ENCODE measurements around the gene SP140L.
A peak's percentile ranks its signal among the peaks of the same experiment; 100 is the strongest.

Gene SP140L

GRCh38 chr2:230312638-230313037 is 14.4 kb upstream of the SP140L start:
- no peak overlapping the region for H3K4me3 ChIP-seq (replicated peaks in 1 of 2; ENCODE audit: low read depth in 2 of 2, low read length in 2 of 2)
- DNase-seq (ENCODE audit: low read depth in 2 of 2): peak in 1 of 2 donors; percentile 41
- no peak for TF ChIP-seq CTCF (IDR thresholded peaks at IDR 0.05; ENCODE audit: low read depth, low read length)

- no peak for DNase-seq (ENCODE audit: low read depth in 2 of 2)
- no peak for TF ChIP-seq CTCF (IDR thresholded peaks at IDR 0.05; ENCODE audit: low read depth, low read length)
- no peak overlapping the region for H3K4me3 ChIP-seq (replicated peaks in 1 of 2; ENCODE audit: low read depth in 2 of 2, low read length in 2 of 2)
Measured at GRCh38 chr2:230317366-230317765, 9.6 kb upstream of the SP140L start.

- no peak overlapping the region for H3K4me3 ChIP-seq (replicated peaks in 1 of 2; ENCODE audit: low read depth in 2 of 2, low read length in 2 of 2)
- TF ChIP-seq CTCF (IDR thresholded peaks at IDR 0.05; ENCODE audit: low read depth, low read length): no peak
- DNase-seq (ENCODE audit: low read depth in 2 of 2): no peak
Measured at GRCh38 chr2:230318190-230319121, 8.5 kb upstream of the SP140L start.

GRCh38 chr2:230319211-230319862 is 7.7 kb upstream of the SP140L start:
- no peak for TF ChIP-seq CTCF (IDR thresholded peaks at IDR 0.05; ENCODE audit: low read depth, low read length)
- DNase-seq (ENCODE audit: low read depth in 2 of 2): no peak
- no peak overlapping the region for H3K4me3 ChIP-seq (replicated peaks in 1 of 2; ENCODE audit: low read depth in 2 of 2, low read length in 2 of 2)

- TF ChIP-seq CTCF (IDR thresholded peaks at IDR 0.05; ENCODE audit: low read depth, low read length): no peak
- no peak for DNase-seq (ENCODE audit: low read depth in 2 of 2)
- no peak overlapping the region for H3K4me3 ChIP-seq (replicated peaks in 1 of 2; ENCODE audit: low read depth in 2 of 2, low read length in 2 of 2)
Measured at GRCh38 chr2:230321031-230321430, 6.0 kb upstream of the SP140L start.

- no peak for DNase-seq (ENCODE audit: low read depth in 2 of 2)
- no peak for TF ChIP-seq CTCF (IDR thresholded peaks at IDR 0.05; ENCODE audit: low read depth, low read length)
- H3K4me3 ChIP-seq (replicated peaks in 1 of 2; ENCODE audit: low read depth in 2 of 2, low read length in 2 of 2): no peak overlapping the region
Measured at GRCh38 chr2:230322561-230323384, 4.2 kb upstream of the SP140L start.
